ENCODE results near the gene CLINT1. TPM values are rescaled to one million over a fixed set of nuclear protein-coding genes. Genes with fewer than 3 reads are reported as not detected.

Gene CLINT1
- total RNA-seq, 1 experiment from 2014 or later: 69.2 TPM

DNA sequence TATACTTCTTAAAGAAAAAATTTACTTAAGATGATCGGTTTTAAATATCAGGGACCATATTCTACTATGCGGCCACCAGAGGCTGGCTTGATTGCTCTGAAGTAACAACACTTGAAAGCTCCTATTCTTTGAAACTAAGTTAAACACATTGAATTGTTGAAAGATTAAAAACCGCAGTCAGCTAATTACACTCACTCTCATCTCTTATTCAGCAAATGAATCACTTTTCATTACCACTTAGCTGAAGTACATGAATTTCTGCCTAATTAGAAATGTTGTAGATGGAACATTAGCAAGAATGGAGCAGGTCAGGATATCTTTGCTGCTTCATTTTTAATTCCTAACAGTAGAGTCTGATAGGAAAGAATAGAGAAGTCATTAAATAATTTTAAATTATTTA is 73.1 kb downstream of the CLINT1 start:
- Histone ChIP-seq H3K9me2 (ENCODE audit: insufficient read depth) (no peaks in the 10 kb centered on the region), H3K9me3 (ENCODE audit: control insufficient read depth in 1 of 2, insufficient read depth in 1 of 2, low read depth in 1 of 2, low read length in 2 of 2) (no peaks in the 10 kb centered on the region), H3K9ac (ENCODE audit: low read length) (no peak overlapping the region), H3K4me3 (replicated peaks in 1 of 2; ENCODE audit: low read depth in 1 of 2, low read length in 2 of 2) (no peak overlapping the region), H3K4me1 (ENCODE audit: control insufficient read depth in 1 of 2, insufficient read depth in 2 of 2, low read length in 2 of 2) (no peaks in the 10 kb centered on the region), H3K27me3 (ENCODE audit: insufficient read depth, low read length) (no peaks in the 10 kb centered on the region), H3K4me2 (ENCODE audit: low read length) (no peak overlapping the region), H3K36me3 (ENCODE audit: control insufficient read depth in 1 of 2, insufficient read depth in 2 of 2, low read length in 2 of 2) (peaks cover 6 to 9% of the 10 kb centered on the region in 2 experiments; a peak in 3 of 4 replicates), H3K27ac (ENCODE audit: low read depth, low read length) (no peak overlapping the region), H3K79me2 (ENCODE audit: insufficient read depth, low read length) (no peaks in the 10 kb centered on the region), H4K20me1 (ENCODE audit: insufficient read depth) (no peaks in the 10 kb centered on the region), H2AFZ (ENCODE audit: low read depth, low read length, poor library complexity, severe bottlenecking) (no peak overlapping the region)
- DNase-seq (ENCODE audit: low read depth, low spot score): no peak
- CTCF ChIA-PET: interaction anchor here (1.2 kb wide), 1 partner anchor 32 kb away, joined by 3 read pairs; no protein-coding TSS in a partner anchor
- intact Hi-C loops (cut with micrococcal nuclease): no loop called here
- no peak for ATAC-seq
- RAD21 ChIA-PET (ENCODE audit: low non-redundant PET in 1 of 2, low total read pairs in 2 of 2, uncharacterized antibody in 2 of 2, unreplicated experiment in 2 of 2): no interaction called here
- BruUV-seq (replicated peaks): no TSS peak
- POLR2A ChIA-PET: no interaction called here
- no peak for TF ChIP-seq POLR2AphosphoS5 (IDR thresholded peaks at IDR 0.05; ENCODE audit: low read depth, low read length)
- no peak for TF ChIP-seq FOSL1 (IDR thresholded peaks at IDR 0.05; ENCODE audit: low read depth)
- no peak for TF ChIP-seq EZH2phosphoT487 (IDR thresholded peaks at IDR 0.05; ENCODE audit: borderline replicate concordance)
- TF ChIP-seq, protein P1, sequence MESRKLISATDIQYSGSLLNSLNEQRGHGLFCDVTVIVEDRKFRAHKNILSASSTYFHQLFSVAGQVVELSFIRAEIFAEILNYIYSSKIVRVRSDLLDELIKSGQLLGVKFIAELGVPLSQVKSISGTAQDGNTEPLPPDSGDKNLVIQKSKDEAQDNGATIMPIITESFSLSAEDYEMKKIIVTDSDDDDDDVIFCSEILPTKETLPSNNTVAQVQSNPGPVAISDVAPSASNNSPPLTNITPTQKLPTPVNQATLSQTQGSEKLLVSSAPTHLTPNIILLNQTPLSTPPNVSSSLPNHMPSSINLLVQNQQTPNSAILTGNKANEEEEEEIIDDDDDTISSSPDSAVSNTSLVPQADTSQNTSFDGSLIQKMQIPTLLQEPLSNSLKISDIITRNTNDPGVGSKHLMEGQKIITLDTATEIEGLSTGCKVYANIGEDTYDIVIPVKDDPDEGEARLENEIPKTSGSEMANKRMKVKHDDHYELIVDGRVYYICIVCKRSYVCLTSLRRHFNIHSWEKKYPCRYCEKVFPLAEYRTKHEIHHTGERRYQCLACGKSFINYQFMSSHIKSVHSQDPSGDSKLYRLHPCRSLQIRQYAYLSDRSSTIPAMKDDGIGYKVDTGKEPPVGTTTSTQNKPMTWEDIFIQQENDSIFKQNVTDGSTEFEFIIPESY (IDR thresholded peaks at IDR 0.05; ENCODE audit: extremely low read depth, insufficient replicate concordance, low read length): no peak
- TF ChIP-seq, protein P2, sequence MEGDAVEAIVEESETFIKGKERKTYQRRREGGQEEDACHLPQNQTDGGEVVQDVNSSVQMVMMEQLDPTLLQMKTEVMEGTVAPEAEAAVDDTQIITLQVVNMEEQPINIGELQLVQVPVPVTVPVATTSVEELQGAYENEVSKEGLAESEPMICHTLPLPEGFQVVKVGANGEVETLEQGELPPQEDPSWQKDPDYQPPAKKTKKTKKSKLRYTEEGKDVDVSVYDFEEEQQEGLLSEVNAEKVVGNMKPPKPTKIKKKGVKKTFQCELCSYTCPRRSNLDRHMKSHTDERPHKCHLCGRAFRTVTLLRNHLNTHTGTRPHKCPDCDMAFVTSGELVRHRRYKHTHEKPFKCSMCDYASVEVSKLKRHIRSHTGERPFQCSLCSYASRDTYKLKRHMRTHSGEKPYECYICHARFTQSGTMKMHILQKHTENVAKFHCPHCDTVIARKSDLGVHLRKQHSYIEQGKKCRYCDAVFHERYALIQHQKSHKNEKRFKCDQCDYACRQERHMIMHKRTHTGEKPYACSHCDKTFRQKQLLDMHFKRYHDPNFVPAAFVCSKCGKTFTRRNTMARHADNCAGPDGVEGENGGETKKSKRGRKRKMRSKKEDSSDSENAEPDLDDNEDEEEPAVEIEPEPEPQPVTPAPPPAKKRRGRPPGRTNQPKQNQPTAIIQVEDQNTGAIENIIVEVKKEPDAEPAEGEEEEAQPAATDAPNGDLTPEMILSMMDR (IDR thresholded peaks at IDR 0.05 in 2 of 3, conservative IDR thresholded peaks at IDR 0.05 in 1 of 3; ENCODE audit: borderline replicate concordance in 1 of 3, insufficient read depth in 1 of 3, low read depth in 2 of 3, low read length in 2 of 3): no peak
- no peak for TF ChIP-seq EZH2 (IDR thresholded peaks at IDR 0.05)
- no peak for TF ChIP-seq ZNF274 (IDR thresholded peaks at IDR 0.05; ENCODE audit: low read depth, low read length)
- no peak for TF ChIP-seq EGR1 (IDR thresholded peaks at IDR 0.05; ENCODE audit: low read depth)
- TF ChIP-seq ELF1 (IDR thresholded peaks at IDR 0.05; ENCODE audit: borderline replicate concordance, low read depth): no peak
- no peak for TF ChIP-seq SRF (IDR thresholded peaks at IDR 0.05; ENCODE audit: low read depth)
- TF ChIP-seq CEBPB (IDR thresholded peaks at IDR 0.05; ENCODE audit: low read depth): no peak
- TF ChIP-seq YY1 (IDR thresholded peaks at IDR 0.05; ENCODE audit: extremely low read depth, insufficient replicate concordance, low read depth, low read length): no peak
- TF ChIP-seq, protein P3, sequence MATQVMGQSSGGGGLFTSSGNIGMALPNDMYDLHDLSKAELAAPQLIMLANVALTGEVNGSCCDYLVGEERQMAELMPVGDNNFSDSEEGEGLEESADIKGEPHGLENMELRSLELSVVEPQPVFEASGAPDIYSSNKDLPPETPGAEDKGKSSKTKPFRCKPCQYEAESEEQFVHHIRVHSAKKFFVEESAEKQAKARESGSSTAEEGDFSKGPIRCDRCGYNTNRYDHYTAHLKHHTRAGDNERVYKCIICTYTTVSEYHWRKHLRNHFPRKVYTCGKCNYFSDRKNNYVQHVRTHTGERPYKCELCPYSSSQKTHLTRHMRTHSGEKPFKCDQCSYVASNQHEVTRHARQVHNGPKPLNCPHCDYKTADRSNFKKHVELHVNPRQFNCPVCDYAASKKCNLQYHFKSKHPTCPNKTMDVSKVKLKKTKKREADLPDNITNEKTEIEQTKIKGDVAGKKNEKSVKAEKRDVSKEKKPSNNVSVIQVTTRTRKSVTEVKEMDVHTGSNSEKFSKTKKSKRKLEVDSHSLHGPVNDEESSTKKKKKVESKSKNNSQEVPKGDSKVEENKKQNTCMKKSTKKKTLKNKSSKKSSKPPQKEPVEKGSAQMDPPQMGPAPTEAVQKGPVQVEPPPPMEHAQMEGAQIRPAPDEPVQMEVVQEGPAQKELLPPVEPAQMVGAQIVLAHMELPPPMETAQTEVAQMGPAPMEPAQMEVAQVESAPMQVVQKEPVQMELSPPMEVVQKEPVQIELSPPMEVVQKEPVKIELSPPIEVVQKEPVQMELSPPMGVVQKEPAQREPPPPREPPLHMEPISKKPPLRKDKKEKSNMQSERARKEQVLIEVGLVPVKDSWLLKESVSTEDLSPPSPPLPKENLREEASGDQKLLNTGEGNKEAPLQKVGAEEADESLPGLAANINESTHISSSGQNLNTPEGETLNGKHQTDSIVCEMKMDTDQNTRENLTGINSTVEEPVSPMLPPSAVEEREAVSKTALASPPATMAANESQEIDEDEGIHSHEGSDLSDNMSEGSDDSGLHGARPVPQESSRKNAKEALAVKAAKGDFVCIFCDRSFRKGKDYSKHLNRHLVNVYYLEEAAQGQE (IDR thresholded peaks at IDR 0.05; ENCODE audit: low read depth): no peak

Data from HCT116 (cell line).